Measurements from ENCODE around the gene KIAA1217.

DNA sequence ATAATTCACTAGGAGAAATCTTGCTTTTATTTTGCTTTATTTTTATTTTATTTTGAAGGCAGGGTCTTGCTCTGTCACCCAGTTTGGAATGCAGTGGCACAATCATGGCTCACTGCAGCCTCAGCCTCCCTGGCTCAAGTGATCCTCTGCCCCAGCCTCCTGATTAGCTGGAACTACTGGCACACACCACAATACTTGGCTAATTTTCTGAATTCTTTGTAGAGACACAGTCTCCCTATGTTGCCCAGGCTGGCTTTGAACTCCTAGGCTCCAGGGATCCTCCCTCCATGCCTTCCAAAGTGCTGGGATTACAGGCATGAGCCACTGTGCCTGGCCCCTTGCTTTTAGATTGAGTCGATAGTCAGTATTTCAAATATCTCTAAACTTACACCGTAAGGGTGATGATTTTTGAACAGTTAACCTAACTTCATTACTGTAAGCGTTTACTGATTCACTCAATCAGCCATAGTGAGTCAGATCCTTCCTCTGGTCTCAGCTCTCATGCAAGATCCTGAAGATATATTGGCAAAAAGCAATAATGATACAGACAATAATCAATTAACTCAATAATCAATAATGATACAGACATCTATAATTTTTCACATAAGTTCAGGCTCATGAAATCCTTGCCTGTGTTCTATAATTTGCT is 239.5 kb downstream of the KIAA1217 start:
- TF ChIP-seq EZH2 (IDR thresholded peaks at IDR 0.05; ENCODE audit: borderline replicate concordance, low read length) (no peak), CTCF (conservative IDR thresholded peaks at IDR 0.05 in 1 of 2, IDR thresholded peaks at IDR 0.05 in 1 of 2; ENCODE audit: extremely low read depth in 1 of 2, insufficient read depth in 1 of 2, low read depth in 1 of 2, low read length in 2 of 2) (no peak)
